HG03565 (cell line): ENCODE results near the gene ARL6IP5.
A peak's percentile ranks its signal among the peaks of the same experiment; 100 is the strongest.

ENCODE experiments used
- ATAC-seq: cut with Tn5 transposase; IDR thresholded peaks from one replicate; pipeline ENCODE4 v1.9.1; 2021; ENCODE audit warnings: mild to moderate bottlenecking, moderate library complexity; ENCODE audit not compliant: unreplicated experiment

Gene ARL6IP5, protein sequence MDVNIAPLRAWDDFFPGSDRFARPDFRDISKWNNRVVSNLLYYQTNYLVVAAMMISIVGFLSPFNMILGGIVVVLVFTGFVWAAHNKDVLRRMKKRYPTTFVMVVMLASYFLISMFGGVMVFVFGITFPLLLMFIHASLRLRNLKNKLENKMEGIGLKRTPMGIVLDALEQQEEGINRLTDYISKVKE

GRCh38 chr3:69084326-69085167 lies at the start of gene ARL6IP5:
Gene ARL6IP5 (plus strand): TSS chr3:69084937. CDS start chr3:69085048, 111 bp downstream.
- ATAC-seq, result peak; percentile 35

- no peak for ATAC-seq
These were observed 40.1 kb upstream of the ARL6IP5 start for GRCh38 chr3:69044608-69045007.

GRCh38 chr3:69048990-69049389 lies 35.7 kb upstream of the ARL6IP5 start:
- no peak for ATAC-seq

DNA sequence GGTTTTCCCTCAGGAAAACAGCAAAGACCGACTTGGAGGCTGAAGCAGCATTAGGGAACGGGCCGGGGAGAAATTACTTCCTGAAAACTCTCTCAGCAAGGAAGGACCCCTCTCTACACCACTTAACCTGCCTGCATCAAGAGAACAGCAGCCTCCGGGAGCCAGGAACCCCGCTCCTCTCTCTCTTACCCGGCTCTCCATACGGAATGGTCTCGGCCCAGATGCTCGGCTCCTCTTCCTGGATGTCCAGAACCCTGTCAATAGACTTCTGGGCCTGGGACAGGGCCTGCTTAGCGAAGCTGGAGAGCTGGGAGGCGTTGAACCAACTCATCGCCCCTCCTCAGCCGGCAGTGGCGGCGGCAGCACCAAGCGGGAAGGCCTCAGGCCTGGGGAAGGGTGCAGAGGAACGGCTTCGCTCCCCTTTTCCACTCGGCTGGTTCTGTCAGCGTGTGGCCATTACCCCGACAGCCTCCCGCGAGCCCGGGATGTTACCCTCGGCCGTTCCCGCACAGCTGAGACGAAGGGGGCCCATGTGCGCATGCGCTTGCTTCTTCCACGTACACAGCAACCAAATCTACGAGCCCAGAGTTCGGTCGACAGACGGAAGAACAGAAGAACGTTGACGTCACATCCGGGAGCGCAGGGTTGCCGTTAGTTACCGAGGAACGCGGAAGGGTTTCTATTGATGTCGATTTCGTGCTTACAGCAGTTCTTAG lies 32.8 kb upstream of the ARL6IP5 start, which contains the start of gene TMF1:
Gene TMF1 (minus strand): TSS at position 578 of the 716 bp plus-strand sequence. CDS start 247 bp downstream, at position 331.
- ATAC-seq, result peak; percentile 96

DNA sequence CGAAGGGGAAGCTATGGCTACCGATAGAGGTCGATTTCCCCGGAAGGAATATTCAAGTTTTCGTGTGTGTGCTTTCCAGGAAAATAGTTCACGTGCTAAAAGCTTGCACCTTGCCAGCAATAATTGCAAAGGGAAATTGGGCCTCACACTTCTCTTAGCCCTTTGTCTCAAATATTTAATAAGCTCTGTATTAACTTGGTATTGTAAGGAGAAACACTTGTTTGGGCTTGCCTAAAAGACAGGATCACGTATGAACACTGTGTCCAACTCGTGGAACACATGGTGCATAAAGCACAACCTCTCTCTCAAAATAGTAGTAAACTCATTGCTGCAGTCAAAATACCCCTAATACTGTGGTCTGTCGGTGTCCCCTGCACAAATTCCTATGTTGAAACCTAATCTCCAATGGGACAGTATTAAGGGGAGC lies 32.3 kb upstream of the ARL6IP5 start:
- ATAC-seq, result peak; percentile 0

- ATAC-seq, result peak; percentile 97
These were observed 26.4 kb upstream of the ARL6IP5 start for GRCh38 chr3:69058180-69058946.

GRCh38 chr3:69058947-69059224 lies 25.9 kb upstream of the ARL6IP5 start:
- ATAC-seq, result peak; percentile 4

DNA sequence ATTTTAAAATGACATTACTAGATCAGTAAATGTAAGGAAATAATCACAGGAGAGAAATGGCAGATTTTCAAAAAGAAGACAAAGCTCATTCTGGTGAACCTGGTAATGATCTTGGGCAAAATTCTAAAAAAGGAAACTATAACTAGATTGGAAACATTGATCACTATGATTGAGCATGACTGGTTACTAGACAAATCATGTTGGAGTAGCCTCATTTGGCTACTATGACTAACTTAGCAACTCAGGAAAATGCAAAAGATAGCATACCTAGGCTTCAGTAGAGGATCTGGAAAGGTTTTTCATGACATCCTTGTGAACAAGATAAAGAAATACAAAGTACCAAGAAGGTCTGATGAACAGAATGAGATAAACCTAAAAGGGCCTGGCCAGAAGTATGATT lies 25.0 kb upstream of the ARL6IP5 start:
- ATAC-seq, result no peak

DNA sequence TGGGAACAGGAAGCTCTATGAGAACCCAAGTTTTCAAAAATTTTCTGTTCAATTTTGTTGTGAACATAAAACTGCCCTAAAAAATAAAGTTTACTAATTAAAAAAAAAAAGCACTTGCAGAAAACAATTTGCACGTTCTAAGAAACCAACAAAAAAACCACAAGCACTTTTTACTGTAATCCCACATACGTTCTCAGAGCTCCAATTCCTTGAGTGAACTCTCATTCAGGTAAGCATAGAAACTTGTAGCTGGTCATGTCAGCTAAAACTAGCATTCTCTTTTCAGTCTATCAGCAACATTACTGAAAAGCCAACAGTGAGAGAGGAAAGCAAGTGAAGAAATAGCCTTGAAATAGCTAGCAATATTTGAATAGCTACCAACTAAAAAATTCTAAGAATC lies 21.1 kb upstream of the ARL6IP5 start:
- no peak for ATAC-seq

GRCh38 chr3:69065318-69065964 lies 19.3 kb upstream of the ARL6IP5 start:
- ATAC-seq, result no peak

DNA sequence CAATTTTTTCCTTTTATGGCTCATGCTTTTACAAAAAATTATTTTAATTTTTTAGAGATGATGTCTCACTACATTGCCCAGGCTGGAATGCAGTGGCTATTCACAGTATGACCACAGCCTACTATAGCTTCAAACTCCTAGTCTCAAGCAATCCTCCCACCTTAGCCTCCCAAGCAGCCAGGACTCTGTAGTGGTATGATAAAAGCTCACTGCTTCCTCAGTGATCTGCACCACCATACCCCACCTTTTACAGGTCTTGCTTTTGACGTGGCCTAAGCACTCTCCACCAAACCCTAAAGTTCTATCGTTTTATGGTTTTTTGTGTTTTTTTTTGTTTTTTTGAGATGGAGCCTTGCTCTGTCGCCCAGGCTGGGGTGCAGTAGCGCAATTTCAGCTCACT lies 18.6 kb upstream of the ARL6IP5 start:
- no peak for ATAC-seq

DNA sequence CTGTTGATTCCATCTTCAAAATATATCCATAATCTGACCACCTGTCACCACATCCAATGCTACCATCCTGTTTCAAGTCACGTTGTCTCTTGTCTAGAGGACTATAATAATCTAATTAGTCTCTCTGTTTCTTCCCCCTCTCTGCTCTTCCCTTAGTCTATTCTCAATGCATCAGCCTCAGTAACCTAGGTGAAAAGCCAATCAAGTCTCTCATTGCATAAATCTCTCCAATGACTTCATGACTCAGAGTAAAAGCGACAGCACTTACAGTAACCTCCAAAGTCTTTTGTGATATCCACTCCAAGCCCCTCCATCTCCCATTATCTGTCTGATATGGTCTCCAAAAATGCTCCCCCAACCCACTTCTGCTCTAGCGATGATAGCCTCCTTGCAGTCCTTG lies 11.8 kb upstream of the ARL6IP5 start:
- no peak for ATAC-seq

DNA sequence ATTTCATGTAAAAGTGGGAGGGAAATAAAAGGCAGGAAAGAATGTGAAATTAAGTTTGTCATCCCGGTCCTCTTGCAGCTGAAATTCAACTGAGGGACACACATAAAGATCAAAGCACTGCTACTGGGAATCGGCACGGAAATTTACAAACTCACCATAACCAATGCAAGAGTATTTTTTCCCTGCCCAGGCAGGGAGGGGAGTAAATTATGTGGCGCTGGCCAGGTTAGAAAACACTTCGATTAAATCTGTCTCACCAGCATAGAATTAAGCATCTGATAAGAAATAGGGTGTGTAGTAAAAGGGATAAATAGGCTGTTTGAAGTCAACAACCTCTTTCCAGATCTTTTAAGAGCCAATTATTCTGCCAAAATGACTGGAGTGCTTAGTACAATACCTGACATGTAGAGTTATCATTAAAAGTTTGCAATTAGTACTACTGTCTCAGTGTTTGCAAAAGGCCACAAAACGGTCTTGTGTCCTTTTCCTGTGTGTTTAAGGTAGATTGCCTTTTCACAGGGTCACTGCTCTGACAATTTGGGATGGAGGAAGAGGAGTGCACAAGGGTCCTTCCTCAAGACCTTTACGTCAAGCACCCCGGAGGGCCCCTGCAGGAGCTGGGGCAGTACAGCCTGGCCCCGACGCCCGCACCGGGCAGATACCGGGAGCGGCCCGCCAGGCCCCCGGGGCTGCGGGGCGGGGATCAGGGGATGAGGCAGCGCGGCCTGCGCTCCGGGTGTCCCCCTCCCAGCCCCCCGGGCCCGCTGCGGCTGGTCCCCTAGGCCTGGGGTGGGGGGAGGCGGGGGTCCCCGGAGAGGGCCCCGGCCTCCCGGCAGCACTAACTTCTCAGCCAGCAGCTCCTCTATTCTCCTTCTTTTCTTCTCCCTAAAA lies 5.2 kb upstream of the ARL6IP5 start:
- ATAC-seq, result no peak

DNA sequence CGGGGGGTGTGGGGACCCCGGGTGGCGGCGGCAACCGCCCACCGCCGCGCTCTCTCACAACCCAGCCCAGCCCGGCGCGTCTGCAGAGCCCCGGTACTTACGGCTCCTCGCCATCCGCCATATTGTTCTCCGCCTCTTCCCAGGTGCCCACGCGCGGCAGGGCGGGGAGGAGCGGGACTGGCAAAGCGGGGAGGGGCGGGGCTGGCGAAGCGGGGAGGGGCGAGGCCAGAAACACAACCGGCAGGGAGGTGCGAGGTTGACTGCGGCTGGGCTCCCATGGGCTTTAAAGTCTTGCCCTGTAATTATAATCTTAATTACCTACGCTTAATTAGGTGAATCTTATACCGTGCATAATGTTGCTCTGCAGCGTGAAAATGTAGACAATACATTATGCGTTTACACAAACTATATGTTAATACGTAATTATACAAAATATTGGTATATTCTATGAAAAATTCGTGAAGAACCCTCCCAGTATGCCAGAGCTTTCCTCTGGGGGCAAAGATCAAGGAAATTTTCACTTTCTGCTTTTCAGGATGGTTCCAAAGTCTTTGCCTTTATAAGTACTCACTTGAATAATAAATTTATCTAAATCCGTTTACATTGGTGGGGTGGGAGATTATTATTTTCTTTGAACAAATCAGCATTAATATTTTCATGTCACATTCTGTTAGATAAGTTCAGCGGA lies 4.4 kb upstream of the ARL6IP5 start, which contains the start of gene UBA3:
Gene UBA3 (minus strand): TSS at position 133 of the 688 bp plus-strand sequence. CDS start 12 bp downstream, at position 121.
- peak; percentile 27 for ATAC-seq

GRCh38 chr3:69081583-69082262 lies 3.0 kb upstream of the ARL6IP5 start:
- ATAC-seq, result no peak

DNA sequence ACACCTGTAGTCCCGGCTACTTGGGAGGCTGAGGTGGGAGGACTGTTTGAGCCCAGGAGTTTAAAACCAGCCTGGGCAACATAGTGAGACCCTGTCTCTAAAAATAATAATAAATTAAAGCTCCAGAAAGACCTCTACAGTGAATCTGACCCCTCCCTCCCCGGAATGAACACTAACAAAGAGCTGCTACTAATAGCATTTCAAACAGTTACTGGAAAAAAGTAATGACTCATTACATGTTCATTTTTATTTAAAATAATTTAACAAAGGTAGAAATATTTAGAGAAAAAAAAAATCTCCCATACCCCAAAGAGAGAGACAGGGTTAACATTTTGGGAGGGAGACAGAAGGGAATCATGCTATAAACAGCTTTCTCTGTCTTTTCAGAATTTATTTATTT lies 2.4 kb upstream of the ARL6IP5 start:
- ATAC-seq, result no peak

DNA sequence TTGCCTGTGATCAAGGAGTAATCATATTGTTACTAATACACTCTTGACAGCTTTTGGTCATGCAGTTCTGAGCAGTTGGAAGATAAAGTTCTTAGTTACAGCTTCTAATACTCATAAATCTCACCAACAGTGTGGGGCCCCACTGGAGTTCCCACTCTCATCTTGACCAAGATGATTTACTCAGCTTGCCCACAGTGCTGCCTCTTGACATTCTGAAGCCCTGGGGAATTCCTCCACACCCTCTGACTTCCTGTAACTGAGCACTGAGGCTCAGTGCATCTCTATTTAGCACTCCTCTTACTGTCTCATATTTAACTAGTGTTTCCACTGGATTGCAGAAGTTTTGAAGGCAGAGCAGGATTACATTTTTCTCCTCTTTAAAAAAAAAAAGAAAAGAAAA lies 1.9 kb upstream of the ARL6IP5 start:
- peak; percentile 62 for ATAC-seq

DNA sequence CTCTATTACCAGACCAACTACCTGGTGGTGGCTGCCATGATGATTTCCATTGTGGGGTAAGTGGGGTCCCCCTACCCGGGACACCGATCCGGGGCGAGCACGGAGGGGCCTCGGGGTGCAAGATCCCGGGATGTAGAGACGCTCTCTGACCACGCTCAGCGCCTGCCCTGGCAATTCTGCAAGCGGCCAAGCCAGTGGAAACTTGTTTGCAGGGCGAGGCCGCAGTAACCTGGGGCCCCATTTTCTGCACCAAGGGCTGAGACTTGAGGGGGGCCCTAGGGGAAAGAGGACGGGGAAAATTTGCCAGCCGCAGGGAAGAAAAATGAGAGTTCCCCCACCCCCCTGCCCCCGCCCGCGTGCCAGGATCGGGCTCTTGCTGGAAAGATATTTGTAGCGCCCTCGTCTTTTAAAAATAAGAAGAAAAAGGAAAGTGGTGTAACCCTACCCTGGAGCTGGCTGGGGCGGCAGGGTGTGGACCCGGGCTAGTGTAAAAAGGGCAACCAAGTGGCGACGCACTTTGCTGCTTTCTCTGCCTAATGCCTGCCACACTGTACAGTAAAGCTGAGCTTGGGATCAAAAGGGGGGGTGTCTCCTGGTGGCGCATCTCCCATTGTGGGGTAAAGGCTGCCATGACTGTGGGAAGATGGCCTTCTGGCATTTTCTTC lies 563 bp downstream of the ARL6IP5 start:
- no peak for ATAC-seq
